GM23248 (cell line): Measurements from ENCODE around the gene VEGFC.

Experiments used
- EZH2 ChIP-seq: fragments of 200-600 bp; sonication (generic); IDR thresholded peaks from 2 replicates; pipeline ENCODE4 v1.6.1; 2018; ENCODE audit warnings: antibody characterized with exemption, mild to moderate bottlenecking; ENCODE audit not compliant: insufficient read depth, poor library complexity, severe bottlenecking
- EZH2phosphoT487 ChIP-seq: fragments of 200-600 bp; sonication (generic); IDR thresholded peaks from 2 replicates; pipeline ENCODE4 v1.6.1; 2018; ENCODE audit warnings: antibody characterized with exemption, moderate library complexity, mild to moderate bottlenecking, low read depth; ENCODE audit not compliant: insufficient read depth

DNA sequence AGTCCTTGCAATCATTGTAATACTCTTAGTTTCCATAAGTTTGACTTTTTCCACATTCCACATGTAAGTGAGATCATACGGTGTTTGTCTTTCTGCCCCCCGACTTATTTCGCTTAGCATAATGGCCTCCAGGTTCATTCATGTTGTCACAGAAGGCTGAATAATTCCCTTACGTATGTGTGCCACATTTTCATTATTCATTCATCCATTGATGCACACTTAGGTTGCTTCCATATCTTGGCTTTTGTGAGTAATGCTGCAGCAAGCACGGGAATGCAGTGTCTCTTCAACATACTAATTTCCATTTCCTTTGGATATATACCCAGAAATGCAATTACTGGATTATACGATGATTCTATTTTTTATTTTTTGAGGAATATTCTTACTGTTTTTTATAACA is 22.0 kb upstream of the VEGFC start:
- no peak for TF ChIP-seq EZH2
- TF ChIP-seq EZH2phosphoT487: no peak
